ENCODE results near the gene AFAP1L1. TPM values are rescaled to one million over a fixed set of nuclear protein-coding genes. Genes with fewer than 3 reads are reported as not detected.

Gene AFAP1L1
- total and polyA plus RNA-seq, 2 of the 13 experiments (the other 11 are each of a cell fraction or from before 2014, with no cell fraction given), result 0.38 to 1.0 TPM

DNA sequence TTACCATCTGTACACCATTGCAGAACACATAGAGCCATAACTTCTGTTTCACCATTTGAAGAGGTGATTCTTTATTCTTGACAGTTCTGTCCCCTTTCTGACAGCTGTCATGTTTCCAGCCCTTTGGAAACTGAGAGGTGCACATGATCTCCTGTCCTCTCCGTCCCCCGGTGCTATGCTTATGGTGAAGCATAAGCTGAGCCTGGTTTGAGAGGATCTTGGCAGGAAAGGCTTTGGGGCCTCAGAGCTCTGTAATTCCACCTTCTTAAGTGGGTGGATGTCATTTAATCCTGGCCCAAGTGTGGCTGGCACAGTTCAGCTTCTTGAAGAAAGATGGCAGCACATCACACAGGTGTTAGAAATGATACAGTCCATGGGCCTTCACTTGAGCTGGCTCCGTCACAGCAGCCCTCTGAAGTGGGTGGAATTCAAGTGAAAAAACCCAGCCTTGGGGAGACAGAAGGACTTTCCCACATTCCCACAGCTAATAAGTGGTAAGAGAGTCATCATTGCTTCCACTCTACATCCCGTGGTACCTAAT, 43.0 kb downstream of the AFAP1L1 start:
- no peak overlapping the region for H3K4me2 ChIP-seq (ENCODE audit: low read depth, low read length)
- no peak for DNase-seq (ENCODE audit: low spot score)
- no peak for ATAC-seq
- no peaks in the 10 kb centered on the region for H4K20me1 ChIP-seq (ENCODE audit: insufficient read depth, low read length)
- H3K27me3 ChIP-seq (ENCODE audit: control insufficient read depth in 1 of 2, insufficient read depth in 2 of 2, low read length in 2 of 2), result no peaks in the 10 kb centered on the region; a peak in 1 of 5 replicates
- 79% methylated on average over 4 of the region's 4 CpGs for WGBS (ENCODE audit: low lambda C conversion rate)
- no peaks in the 10 kb centered on the region for H3K36me3 ChIP-seq (replicated peaks in 1 of 2; ENCODE audit: control insufficient read depth in 1 of 2, insufficient read depth in 2 of 2, low read length in 2 of 2)
- ChIA-PET POLR2A (no interaction called here), CTCF (ENCODE audit: low intra/inter-chr PET ratio, low total read pairs) (no interaction called here)
- H3K79me2 ChIP-seq (ENCODE audit: insufficient read depth, low read length), result no peaks in the 10 kb centered on the region
- in situ Hi-C loops (cut with HindIII; ENCODE audit: extremely low pct_ligation_motif_present, low pct_unique_long_range_greater_than_20kb) (no loop called here), intact Hi-C loops (cut with micrococcal nuclease; ENCODE audit: unreplicated experiment) (no loop called here)
- TF ChIP-seq ZNF775 (CRISPR knock-in tag; IDR thresholded peaks at IDR 0.05; ENCODE audit: borderline replicate concordance), result no peak
- TF ChIP-seq RNF2 (conservative IDR thresholded peaks at IDR 0.05; ENCODE audit: low read depth), result no peak
- no peak for TF ChIP-seq RFX3 (CRISPR knock-in tag; IDR thresholded peaks at IDR 0.05)
- TF ChIP-seq ZNF546 (CRISPR knock-in tag; conservative IDR thresholded peaks at IDR 0.05), result no peak
- TF ChIP-seq, protein P1, sequence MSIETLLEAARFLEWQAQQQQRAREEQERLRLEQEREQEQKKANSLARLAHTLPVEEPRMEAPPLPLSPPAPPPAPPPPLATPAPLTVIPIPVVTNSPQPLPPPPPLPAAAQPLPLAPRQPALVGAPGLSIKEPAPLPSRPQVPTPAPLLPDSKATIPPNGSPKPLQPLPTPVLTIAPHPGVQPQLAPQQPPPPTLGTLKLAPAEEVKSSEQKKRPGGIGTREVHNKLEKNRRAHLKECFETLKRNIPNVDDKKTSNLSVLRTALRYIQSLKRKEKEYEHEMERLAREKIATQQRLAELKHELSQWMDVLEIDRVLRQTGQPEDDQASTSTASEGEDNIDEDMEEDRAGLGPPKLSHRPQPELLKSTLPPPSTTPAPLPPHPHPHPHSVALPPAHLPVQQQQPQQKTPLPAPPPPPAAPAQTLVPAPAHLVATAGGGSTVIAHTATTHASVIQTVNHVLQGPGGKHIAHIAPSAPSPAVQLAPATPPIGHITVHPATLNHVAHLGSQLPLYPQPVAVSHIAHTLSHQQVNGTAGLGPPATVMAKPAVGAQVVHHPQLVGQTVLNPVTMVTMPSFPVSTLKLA (IDR thresholded peaks at IDR 0.05), result no peak
- TF ChIP-seq ZNF841 (CRISPR knock-in tag; IDR thresholded peaks at IDR 0.05; ENCODE audit: borderline replicate concordance), result no peak
- TF ChIP-seq EED (CRISPR knock-in tag; IDR thresholded peaks at IDR 0.05), result no peak
- TF ChIP-seq ZNF570 (CRISPR knock-in tag; IDR thresholded peaks at IDR 0.05; ENCODE audit: borderline replicate concordance), result no peak
- no peak for TF ChIP-seq ZNF143 (CRISPR knock-in tag; IDR thresholded peaks at IDR 0.05)
- TF ChIP-seq PHF21A (CRISPR knock-in tag; IDR thresholded peaks at IDR 0.05), result no peak
- no peak for TF ChIP-seq NCOA2 (CRISPR knock-in tag; IDR thresholded peaks at IDR 0.05)
- no peak for TF ChIP-seq ZNF724P (CRISPR knock-in tag; IDR thresholded peaks at IDR 0.05; ENCODE audit: borderline replicate concordance)
- no peak for TF ChIP-seq GRHL1 (CRISPR knock-in tag; conservative IDR thresholded peaks at IDR 0.05)
- TF ChIP-seq ZNF33A (CRISPR knock-in tag; IDR thresholded peaks at IDR 0.05; ENCODE audit: borderline replicate concordance), result no peak
- no peak for TF ChIP-seq HMG20A (CRISPR knock-in tag; IDR thresholded peaks at IDR 0.05; ENCODE audit: borderline replicate concordance)
- TF ChIP-seq NR3C1 (CRISPR knock-in tag; IDR thresholded peaks at IDR 0.05), result no peak
- no peak for TF ChIP-seq ETV6 (CRISPR knock-in tag; conservative IDR thresholded peaks at IDR 0.05)
- TF ChIP-seq ZNF562 (CRISPR knock-in tag; IDR thresholded peaks at IDR 0.05; ENCODE audit: borderline replicate concordance), result no peak
- no peak for TF ChIP-seq SKI (IDR thresholded peaks at IDR 0.05; ENCODE audit: partially characterized antibody)
- TF ChIP-seq DBP (CRISPR knock-in tag; IDR thresholded peaks at IDR 0.05; ENCODE audit: not compliant biosample characterization), result no peak
- BruUV-seq (replicated peaks), result no TSS peak
- FAIRE-seq, result no peak
- no peak overlapping the region for H3K27ac ChIP-seq (ENCODE audit: extremely low read length, insufficient read depth, low read length)
- no peak overlapping the region for H3K9ac ChIP-seq (ENCODE audit: insufficient read depth, low read depth, low read length)
- H2AFZ ChIP-seq (ENCODE audit: low read length), result no peak overlapping the region
- peaks cover 8% of the 10 kb centered on the region for H3K4me1 ChIP-seq (ENCODE audit: insufficient read depth, low read length)
- no peaks in the 10 kb centered on the region for H3K9me3 ChIP-seq (ENCODE audit: low read length)
- H3K4me3 ChIP-seq (replicated peaks in 1 of 3; ENCODE audit: insufficient read depth in 1 of 3, low read depth in 2 of 3, low read length in 3 of 3), result no peak overlapping the region

Measured in HepG2 (cell line).